ENCODE measurements around the gene ZNF606. TPM values are rescaled to one million over a fixed set of nuclear protein-coding genes. Genes with fewer than 3 reads are reported as not detected.

ZNF606 gene
- total RNA-seq, 1 donor = 17.9 TPM

DNA sequence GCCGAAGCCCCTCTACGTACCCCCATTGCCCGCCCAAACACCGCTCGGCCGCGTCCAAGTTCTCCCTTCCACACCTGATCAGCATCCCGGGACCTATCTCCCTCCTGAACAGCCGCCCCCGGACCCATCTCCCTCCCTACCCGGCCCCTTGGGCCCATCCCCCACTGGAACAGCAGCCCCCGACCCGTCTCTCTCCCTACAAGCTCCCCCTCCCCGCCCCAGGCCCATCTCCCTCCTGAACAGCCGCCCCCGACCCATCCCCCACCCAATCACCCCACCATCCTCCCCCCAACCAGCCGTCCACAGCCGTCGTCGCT, 31.8 kb upstream of the ZNF606 start:
- DNase-seq (ENCODE audit: low read depth) = no peak
- TF ChIP-seq, protein P1, sequence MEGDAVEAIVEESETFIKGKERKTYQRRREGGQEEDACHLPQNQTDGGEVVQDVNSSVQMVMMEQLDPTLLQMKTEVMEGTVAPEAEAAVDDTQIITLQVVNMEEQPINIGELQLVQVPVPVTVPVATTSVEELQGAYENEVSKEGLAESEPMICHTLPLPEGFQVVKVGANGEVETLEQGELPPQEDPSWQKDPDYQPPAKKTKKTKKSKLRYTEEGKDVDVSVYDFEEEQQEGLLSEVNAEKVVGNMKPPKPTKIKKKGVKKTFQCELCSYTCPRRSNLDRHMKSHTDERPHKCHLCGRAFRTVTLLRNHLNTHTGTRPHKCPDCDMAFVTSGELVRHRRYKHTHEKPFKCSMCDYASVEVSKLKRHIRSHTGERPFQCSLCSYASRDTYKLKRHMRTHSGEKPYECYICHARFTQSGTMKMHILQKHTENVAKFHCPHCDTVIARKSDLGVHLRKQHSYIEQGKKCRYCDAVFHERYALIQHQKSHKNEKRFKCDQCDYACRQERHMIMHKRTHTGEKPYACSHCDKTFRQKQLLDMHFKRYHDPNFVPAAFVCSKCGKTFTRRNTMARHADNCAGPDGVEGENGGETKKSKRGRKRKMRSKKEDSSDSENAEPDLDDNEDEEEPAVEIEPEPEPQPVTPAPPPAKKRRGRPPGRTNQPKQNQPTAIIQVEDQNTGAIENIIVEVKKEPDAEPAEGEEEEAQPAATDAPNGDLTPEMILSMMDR (IDR thresholded peaks at IDR 0.05; ENCODE audit: insufficient read depth, low read length) = no peak
- H3K4me3 ChIP-seq (ENCODE audit: low read depth, low read length) = no peak overlapping the region

DNA sequence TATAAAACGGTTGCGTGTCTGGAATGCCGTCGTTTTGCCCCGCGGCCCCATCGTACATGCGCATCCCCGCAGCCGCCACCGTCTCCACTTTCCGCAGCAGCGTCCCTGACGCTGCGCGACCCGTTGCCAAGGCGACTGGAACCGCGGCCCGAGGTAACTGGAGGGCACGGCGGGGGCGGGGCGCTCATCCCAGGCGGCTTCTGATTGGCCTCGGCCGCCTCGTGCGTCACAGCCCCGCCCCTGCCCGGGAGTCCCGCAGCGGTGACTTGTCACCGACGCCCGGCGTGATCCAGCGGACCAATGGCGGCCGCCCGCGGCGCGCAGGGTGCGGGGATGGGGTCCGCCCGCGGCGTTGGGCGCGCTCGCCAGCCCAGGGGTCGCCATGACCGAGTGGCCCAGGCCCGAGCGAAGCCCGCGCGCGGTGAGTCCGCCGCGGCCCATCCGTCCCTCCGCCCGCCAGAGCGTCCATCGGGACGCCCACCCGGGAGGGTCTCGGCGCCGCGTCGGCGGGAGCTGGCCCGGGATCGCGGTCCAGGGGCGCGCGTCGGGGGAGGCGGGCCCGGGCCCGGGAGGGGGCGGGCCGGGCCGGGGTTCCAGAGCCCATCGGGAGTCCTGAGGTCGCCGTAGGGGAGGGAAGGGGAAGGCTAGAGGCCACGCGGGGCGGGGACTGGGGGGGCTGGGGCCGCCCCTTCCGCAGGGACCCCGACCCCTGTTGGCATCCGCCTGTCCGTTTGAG, 31.3 kb upstream of the ZNF606 start, which contains the start of gene ZSCAN1:
ZSCAN1 (plus strand) TSS at position 285 of the 736 bp plus-strand sequence. CDS start 3,812 bp downstream, outside the sequence.
- TF ChIP-seq, protein P1 (IDR thresholded peaks at IDR 0.05; ENCODE audit: insufficient read depth, low read length) = no peak
- H3K4me3 ChIP-seq (ENCODE audit: low read depth, low read length) = peak within 1 kb of the TSS; percentile 13
- DNase-seq (ENCODE audit: low read depth) = peak; percentile 14

GRCh38 chr19:58024661-58025060, 22.0 kb upstream of the ZNF606 start:
- no peak overlapping the region for H3K4me3 ChIP-seq (ENCODE audit: low read depth, low read length)
- no peak for DNase-seq (ENCODE audit: low read depth)
- TF ChIP-seq, protein P1 (IDR thresholded peaks at IDR 0.05; ENCODE audit: insufficient read depth, low read length) = no peak

- TF ChIP-seq, protein P1 (IDR thresholded peaks at IDR 0.05; ENCODE audit: insufficient read depth, low read length) = no peak
- no peak for DNase-seq (ENCODE audit: low read depth)
- H3K4me3 ChIP-seq (ENCODE audit: low read depth, low read length) = no peak overlapping the region
Measured at GRCh38 chr19:58022283-58022660, 19.7 kb upstream of the ZNF606 start.

GRCh38 chr19:58021541-58022282, 19.1 kb upstream of the ZNF606 start:
- TF ChIP-seq, protein P1 (IDR thresholded peaks at IDR 0.05; ENCODE audit: insufficient read depth, low read length) = peak; percentile 29
- DNase-seq (ENCODE audit: low read depth) = peak; percentile 40
- H3K4me3 ChIP-seq (ENCODE audit: low read depth, low read length) = no peak overlapping the region

DNA sequence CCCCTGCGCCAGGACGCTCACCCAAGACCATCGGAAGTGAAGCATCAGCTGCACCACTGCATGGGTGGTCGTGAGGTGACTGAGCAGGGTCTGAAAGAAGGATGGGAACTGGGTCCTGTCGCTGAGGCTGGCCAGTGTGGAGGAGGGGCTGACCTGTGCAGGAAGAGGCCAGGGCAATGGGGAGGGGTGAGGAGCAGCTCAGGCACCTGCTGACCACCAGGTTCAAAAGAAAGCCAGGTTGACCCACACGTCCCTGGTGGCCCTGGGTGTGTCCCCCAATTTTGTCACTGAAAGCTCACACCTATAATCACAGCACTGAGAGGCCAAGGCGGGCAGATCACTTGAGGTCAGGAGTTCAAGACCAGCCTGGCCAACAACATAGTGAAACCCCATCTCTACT, 17.5 kb upstream of the ZNF606 start:
- TF ChIP-seq, protein P1 (IDR thresholded peaks at IDR 0.05; ENCODE audit: insufficient read depth, low read length) = no peak
- H3K4me3 ChIP-seq (ENCODE audit: low read depth, low read length) = no peak overlapping the region
- DNase-seq (ENCODE audit: low read depth) = no peak

Measured in fibroblast of the aortic adventitia (primary cell).